AG20443 (cell line): Measurements from ENCODE around the gene KRTAP19-8.

Experiments used
- DNase-seq: peaks from one replicate; pipeline ENCODE4 v3.0.0; 2012; ENCODE audit warnings: low spot score, mixed read lengths

KRTAP19-8 gene, protein sequence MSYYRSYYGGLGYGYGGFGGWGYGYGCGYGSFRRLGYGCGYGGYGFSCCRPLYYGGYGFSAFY

DNA sequence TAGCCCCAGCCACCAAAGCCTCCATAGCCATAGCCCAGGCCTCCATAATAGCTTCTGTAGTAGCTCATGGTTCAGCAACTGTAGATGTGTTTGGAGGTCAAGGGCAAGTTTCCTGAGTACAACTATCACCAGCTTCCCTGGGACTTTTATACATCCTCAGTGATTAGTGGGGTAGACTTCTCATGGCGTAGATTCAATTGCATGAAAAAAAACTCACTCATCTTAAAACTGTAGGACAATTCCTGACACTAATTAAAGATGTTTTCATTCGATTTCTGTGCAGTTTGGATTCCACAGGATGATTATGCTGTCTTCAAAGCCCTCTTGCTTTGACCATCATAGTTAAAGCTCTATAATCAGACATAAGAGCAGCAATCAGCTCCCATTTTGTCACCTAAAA is at the start of gene KRTAP19-8:
TSS of gene KRTAP19-8 (minus strand) at position 101 of the 400 bp plus-strand sequence. CDS start at position 68, 33 bp downstream.
- no peak for DNase-seq

DNA sequence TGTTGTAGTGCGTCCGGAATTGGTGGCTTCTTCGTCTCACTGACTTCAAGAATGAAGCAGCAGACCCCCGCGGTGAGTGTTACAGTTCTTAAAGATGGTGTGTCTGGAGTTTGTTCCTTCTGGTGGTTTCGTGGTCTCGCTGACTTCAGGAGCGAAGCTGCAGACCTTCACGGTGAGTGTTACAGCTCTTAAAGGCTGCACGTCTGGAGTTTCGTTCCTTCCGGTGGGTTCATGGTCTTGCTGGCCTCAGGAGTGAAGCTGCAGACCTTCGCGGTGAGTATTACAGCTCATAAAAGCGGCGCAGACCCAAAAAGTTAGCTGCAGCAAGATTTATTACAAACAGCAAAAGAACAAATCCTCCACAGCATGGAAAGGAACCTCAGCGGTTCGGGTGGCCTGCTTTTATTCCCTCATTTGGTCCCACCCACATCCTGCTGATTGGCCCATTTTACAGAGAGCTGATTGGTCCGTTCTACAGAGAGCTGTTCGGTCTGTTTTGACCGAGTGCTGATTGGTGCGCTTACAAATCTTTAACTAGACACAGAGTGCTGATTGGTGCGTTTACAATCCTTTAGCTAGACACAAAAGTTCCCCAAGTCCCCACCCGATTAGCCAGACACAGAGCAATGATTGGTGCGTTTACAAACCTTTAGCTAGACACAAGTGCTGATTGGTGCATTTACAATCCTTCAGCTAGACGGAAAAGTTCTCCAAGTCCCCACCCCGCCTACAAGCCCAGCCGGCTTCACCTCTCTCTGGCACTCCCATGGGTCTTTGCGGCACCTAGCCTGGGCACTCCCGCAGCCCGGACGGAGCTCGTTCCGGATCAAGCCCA is 49.6 kb upstream of the KRTAP19-8 start:
- no peak for DNase-seq

GRCh38 chr21:31084689-31085088 is 46.4 kb upstream of the KRTAP19-8 start:
- DNase-seq: no peak

DNA sequence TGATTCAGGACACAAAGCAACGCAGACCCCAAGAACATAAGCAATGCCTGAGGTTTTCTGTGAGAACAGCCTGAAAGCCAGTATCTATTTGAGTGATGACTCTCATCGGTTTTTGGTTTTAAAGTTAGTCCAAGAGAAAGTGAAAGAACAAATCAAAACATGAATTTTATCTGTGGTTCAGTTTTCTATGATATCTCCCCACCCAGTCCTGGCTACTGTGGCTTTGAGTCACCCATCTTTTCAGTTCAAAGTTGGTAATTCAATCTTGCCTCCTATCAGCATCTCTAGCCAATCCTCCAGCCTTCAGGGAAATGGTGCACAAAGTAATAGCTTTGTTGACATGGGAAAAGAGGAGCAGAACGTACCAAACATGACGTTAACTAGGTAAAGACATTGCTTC is 40.5 kb upstream of the KRTAP19-8 start:
- no peak for DNase-seq

- DNase-seq: no peak
These were observed 39.9 kb upstream of the KRTAP19-8 start for GRCh38 chr21:31078216-31078615.

GRCh38 chr21:31075848-31076247 is 37.6 kb upstream of the KRTAP19-8 start:
- no peak for DNase-seq

DNA sequence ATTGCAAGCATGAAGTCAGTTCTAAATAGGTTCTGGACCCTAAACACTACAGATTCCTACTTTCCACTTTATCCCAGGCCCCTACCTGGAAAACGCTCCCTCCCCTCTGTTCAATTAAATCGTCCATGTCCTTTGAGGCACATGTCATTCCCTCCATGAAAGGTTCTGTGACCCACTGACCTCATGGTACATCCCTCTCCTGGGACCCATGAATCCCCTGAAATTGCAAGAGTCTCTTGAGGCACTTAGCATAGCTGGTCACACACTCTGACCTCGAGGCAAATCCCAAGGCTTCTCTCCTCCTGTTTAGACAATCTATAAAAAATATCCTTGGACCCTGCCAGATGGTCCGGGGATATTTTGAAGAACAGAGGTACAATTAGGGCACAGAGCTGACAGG is 34.3 kb upstream of the KRTAP19-8 start:
- DNase-seq: no peak

DNA sequence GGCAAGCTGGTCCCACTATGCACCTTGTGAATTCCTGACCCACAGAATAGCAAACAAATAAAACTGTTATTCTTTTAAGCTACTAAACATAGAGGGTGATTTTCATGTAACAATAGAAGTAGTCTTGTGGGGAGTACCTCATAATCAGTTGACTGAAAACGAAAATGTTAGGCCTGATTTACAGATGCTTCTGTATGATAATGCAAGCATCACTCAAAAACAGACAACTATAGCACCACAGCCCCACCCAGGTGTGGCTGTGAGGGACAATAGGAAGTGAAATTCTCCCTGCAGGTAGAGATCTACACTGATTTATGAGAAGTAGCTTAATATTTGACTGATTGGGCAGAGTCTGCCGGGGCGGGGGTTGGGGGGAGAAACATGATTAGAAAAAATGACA is 26.5 kb upstream of the KRTAP19-8 start:
- no peak for DNase-seq

GRCh38 chr21:31052489-31053142 is 14.3 kb upstream of the KRTAP19-8 start:
- DNase-seq: no peak

DNA sequence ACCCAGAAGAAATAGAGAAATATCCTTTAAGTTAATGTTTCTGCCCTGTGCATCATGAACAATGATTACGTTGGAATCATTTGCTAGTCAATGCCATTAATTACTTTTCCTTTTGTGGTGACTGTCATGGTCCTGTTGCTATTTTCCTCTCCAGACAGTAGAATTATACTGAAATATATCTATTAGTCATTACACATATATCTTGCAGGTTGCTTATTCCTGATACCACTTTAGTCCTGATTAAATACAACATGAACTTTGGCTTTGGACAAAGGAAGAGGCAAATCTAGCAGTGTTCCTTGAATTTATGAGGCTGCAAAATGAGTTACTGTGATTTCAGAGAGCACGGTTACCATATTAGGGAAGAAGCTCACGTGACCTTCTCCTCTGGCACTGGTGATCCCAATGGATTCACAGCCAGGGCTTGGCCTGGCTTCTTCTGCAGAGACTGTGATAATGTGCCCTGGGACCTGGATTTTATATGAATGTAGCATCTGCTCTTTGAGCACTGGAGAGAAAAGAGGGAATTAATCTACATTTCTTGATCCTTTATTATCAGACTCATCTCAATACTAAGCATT is 12.4 kb upstream of the KRTAP19-8 start:
- no peak for DNase-seq

- no peak for DNase-seq
These were observed 7.6 kb upstream of the KRTAP19-8 start for GRCh38 chr21:31045841-31046240.

GRCh38 chr21:31043471-31043870 is 5.2 kb upstream of the KRTAP19-8 start:
- no peak for DNase-seq

DNA sequence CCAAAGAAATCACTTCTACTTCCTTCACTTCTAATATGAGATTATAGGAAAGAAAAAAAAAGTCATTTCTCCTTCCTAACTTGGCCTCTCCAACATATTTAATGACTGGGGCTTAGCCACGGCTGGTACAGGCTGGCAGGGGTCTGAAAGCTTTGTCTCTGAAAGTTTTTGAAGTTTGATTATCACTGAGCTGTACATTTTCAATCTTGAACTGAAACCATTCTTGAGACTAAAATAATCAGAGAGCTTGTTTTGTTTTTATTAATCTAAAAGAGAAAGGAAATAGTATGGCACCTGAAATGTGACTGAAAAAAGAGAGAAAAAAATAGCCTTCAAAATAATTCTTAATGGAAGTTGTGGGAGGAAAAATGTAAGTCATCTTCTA is 3.8 kb upstream of the KRTAP19-8 start:
- no peak for DNase-seq

DNA sequence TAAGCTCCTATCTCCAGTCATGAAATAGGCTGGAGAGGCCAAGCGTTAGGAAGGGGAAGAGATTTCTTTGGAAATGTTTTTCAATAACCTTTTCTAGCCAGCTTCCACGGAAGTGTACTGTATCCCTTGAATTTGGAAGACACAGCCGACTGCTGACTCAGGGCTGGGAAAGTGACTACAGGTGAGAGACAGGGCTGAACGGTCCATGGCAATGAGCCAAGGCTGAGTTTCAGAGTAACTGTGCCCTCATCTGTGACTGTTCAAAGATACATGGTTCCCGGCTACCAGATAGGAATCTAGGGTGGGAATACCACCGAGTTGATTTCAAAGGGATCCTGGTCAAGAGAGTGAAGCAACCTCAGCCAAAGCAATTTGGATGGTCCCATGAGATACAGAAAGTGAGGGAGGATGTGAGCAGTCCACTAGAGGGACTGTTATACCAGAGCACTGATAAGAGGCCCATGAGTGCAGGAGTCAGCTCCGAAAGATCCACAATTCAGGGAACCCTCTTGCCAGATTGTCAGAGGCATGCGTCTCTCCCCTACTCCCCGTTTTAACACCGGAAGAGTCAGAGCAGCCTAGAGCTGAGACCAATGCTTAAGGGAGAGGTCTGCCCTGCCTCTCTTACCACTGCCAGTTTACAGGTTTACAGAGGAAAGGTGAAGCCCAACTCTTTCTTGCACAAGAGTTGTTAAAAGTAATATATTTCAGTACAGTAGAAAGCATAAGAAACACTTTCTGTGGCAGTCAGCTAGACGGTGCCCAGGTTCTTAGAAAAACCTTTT is 3.2 kb upstream of the KRTAP19-8 start:
- DNase-seq: no peak

- no peak for DNase-seq
These were observed 3.9 kb downstream of the KRTAP19-8 start for GRCh38 chr21:31034378-31034777.

DNA sequence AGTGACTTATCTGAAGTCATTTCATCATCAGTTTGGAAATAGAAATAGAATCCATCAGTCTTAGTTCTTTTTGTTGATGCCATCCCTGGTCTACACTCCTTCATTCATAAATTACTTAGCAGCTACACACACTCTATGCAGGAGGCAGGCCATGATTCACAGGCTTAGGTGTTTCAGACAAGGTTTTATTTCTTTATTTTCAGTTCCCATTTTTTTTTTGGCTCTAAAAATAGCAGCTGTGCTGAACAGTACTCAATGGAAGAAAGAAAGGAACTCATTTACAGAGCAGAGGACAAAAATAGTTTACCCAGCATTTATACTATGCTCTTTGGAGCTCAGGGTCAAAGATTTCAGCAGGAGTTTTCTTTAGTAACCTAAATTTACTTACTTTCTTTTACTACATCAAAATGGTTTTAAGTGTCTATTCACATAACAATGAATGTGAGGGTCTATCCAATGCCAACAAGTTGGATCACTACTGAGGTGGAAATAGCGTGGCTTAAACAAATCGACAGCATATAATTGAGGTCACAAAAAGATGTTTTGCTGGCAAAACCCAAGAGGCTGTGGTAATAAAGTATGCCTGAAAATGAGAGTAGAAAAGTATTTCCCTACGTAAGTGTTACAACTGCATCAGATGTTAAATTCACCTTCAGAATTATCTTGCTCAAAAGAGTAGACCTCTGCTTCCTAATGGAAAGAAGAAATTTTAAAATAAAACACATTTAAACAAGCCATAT is 7.7 kb downstream of the KRTAP19-8 start:
- DNase-seq: no peak

- no peak for DNase-seq
These were observed 14.6 kb downstream of the KRTAP19-8 start for GRCh38 chr21:31023680-31024079.

- no peak for DNase-seq
These were observed 16.0 kb downstream of the KRTAP19-8 start for GRCh38 chr21:31022306-31022705.

DNA sequence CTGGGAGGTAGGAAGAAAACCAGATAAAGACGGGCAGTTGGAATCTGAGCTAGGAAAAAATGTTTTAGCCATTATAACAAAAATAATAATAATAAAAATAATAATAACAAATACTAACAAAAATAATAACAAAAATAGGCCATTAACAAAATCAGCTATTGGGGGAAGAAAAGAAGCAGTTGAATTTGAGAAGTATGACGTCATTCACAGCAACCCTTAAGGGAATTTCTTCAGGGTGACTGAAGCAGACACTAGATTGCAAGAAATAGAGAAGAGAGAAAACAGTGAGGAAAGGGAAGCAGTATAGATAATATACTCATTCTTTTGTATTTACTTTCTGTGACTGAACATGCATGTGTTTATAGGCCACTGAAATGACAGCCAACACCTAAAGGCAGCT is 20.0 kb downstream of the KRTAP19-8 start:
- DNase-seq: no peak

DNA sequence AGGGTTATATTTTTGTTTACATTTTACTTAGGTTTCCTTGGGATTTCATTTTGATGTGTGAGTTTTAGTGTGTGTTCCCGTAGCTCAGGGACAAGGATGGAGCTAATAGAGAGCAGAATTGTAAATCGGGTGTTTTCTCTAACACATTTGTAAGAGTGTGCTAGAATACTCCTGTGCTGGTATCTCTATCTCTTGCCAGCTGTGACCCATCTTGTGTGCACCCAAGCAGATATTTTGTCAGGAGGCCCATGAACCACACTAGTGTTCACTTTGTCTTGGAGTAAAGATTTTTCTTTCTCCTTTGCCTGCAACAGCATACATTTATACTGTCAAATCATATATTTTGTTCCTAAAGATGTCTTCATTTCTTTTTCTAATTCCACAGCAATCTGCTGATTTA is 23.4 kb downstream of the KRTAP19-8 start:
- DNase-seq: no peak
